HG03064 (cell line): ENCODE data around the gene RNF5.
"Not testable (repeated sequence)": the region's sequence is repeated elsewhere in the genome, so short reads cannot be mapped to it uniquely, and the experiment has no call there.

Experiments used
- ATAC-seq: cut with Tn5 transposase; IDR thresholded peaks from one replicate; pipeline ENCODE4 v1.9.1; 2021; ENCODE audit warnings: low read depth; ENCODE audit not compliant: unreplicated experiment

Gene RNF5

GRCh38 chr6:32175322-32175710 is 2.9 kb upstream of the RNF5 start:
- no peak for ATAC-seq

DNA sequence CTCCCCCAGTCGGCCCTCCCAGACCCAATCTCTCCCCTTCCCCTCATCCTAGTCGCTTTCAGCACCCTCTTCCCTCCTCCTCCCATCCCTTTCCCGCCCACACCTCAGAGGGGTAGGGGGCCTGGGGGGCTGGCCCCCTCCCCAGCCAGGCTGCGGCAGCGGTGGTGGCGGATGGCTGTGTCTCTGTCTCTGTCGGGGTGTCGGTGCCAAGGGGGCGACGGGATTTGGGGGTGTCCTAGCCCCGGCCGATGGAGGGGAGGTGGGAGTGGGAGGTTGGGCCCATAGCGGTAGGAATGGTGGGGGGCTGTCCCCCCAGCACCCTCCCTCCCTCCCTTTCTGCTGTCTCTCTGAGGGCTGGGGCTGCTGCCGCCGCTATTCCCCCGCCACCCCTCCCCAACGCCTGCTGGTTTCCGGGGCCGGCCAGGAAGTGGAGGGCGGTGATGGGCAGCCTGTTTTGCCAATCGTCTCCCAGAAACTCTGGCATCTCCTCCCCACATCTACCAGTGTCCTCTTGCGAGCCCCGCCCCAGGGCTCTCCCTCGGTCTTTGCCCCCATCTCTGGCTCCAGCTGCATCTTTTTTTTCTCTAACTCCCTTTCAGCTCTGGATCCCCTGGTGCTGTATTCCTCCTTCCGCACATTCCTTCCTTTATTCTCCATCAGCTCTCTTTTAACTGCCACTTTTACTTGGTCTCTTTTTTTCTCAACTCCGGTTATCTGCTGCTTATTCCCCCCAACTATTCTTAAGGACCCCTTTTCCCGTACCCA is 2.3 kb upstream of the RNF5 start, which contains the start of gene AGPAT1:
AGPAT1 (minus strand) TSS at position 374 of the 765 bp plus-strand sequence. CDS start 4,588 bp downstream, outside the sequence.
- no peak for ATAC-seq

GRCh38 chr6:32176476-32177182 is 1.6 kb upstream of the RNF5 start:
- ATAC-seq = no peak

GRCh38 chr6:32177183-32177787 is 920 bp upstream of the RNF5 start:
- no peak for ATAC-seq

GRCh38 chr6:32178547-32179440 is 589 bp downstream of the RNF5 start:
- no peak for ATAC-seq

DNA sequence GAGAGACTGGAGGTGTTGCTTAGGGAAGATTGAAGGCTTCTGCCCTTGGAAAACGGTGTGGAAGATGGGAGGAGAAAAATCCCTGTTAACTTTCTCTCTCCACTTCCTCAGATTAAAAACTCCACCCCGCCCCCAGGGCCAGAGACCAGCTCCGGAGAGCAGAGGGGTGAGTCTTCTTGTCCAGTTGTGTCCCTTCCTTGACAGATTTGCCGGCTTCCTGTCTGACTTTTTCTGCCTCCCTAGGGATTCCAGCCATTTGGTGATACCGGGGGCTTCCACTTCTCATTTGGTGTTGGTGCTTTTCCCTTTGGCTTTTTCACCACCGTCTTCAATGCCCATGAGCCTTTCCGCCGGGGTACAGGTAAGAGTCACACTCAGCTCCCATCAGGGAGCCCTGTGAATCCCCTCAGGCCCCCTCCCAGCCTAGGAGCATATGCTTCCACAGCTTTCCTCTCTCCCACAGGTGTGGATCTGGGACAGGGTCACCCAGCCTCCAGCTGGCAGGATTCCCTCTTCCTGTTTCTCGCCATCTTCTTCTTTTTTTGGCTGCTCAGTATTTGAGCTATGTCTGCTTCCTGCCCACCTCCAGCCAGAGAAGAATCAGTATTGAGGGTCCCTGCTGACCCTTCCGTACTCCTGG is 1.7 kb downstream of the RNF5 start:
- ATAC-seq = no peak

GRCh38 chr6:32181148-32181702 is 3.0 kb downstream of the RNF5 start:
- no peak for ATAC-seq

GRCh38 chr6:32181915-32182529 is 3.8 kb downstream of the RNF5 start:
- no peak for ATAC-seq

DNA sequence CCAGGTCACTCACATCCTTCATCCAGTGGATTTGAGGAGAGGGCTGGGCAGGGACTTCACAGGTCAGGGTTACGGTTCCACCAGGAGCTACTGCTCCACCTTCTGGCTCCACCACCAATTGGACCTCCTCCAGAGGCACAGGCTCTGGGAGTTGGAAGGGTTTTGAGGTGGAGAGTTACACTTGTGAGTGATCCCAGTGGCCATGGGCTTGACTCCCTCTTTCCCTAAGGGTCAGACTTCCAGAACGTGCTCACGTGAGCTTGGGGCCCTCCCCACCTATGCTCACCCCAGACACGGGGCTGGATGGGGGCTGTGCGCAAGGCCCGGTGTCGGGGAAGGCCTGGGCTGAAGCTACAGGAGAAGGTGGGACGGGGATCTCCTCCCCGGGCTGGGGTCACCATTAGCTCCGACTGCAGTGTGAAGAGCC is 4.4 kb downstream of the RNF5 start:
- ATAC-seq = no peak

DNA sequence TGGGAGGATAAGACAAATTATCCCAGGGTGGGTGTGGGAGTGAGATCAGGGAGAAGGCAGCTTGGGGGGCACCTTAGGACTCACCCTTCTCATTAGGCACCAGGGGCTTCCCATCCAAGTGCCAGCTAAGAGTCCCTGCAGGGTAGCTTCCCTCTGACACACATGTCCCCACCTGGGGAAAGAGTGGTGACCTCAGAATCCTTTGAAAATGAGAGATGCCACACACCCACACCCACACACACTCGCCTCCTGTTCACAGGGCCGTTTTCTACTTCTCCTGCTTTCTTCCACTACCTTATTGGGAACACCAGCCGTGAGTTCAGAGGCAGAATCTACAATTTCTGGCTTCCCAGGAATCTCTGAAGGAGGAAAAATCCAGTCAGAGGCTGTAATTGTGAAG is 4.8 kb downstream of the RNF5 start:
- no peak for ATAC-seq

- ATAC-seq = no peak
Measured at GRCh38 chr6:32183483-32184083, 5.4 kb downstream of the RNF5 start.

- no peak for ATAC-seq
Measured at GRCh38 chr6:32184084-32184640, 6.0 kb downstream of the RNF5 start, which contains the start of gene AGER. AGER (minus strand) TSS chr6:32184253; CDS start chr6:32184222, 31 bp downstream.

DNA sequence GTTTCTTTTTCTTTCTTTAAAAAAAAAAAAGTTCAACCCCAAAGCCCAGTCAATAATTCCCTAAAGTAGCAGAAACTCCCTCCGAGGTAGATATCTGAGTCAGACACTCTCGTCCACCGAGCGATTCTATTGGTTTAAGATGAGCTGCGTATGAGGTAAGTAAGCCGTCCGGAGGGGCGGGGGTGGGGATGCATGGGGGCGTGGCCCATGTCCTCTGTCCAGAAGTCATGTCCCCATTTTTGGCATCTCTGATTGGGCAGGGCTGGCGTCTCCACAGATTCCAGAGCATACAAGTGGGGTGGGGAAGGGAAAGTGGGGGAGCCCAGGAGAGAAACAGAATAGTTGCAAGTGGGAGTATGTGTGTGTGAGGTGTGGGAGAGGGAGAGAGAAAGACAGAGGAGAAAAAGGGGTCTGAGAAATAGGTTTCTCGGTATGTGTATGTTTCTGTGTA is 7.5 kb downstream of the RNF5 start:
- ATAC-seq = not testable (repeated sequence)

GRCh38 chr6:32186151-32186840 is 8.1 kb downstream of the RNF5 start:
- not testable (repeated sequence) for ATAC-seq

GRCh38 chr6:32187009-32187709 is 9.0 kb downstream of the RNF5 start:
- ATAC-seq = no peak

DNA sequence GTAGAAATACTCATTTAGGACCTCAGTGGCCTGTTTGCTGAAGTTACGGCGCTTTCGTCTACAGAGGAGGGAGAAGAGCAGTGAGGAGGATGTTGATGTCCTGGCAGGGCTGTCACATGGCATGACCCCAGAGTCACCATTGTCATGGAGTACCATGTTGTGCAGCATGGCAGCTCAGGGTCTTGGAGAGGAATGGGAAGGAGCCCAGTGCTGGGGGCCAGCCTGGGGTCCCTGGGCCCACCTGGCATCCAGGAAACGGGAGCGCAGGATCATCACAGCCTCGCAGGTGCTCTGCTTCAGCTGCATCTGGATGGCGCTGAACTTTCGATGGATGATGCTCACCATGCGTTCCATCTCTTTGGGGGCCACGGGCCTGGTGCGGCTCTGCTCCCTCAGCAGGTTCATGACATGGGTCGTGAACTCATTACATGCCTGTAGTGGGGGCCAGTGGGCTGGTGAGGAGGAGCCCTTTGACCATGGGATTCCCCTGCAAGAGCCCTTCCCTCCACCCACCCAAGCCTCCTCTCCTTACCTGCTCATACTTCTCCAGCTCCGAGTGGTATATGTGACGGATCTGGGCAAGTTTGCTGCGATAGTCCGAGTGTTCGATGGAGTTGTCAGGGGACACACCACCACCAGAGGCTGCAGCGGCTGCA is 9.6 kb downstream of the RNF5 start:
- not testable (repeated sequence) for ATAC-seq
